Left lung (tissue), 10 donors: ENCODE data around the gene CYP3A4. TPM values are rescaled to one million over a fixed set of nuclear protein-coding genes. Genes with fewer than 3 reads are reported as not detected.
"Not testable (repeated sequence)": the region's sequence is repeated elsewhere in the genome, so short reads cannot be mapped to it uniquely, and the experiment has no call there.

Source experiments
- ATAC-seq: fragments of 200-7000 bp; cut with Tn5 transposase; one replicate; pipeline ENCODE4 v1.9.1; 2020; ENCODE audit warnings: moderate library complexity
- DNase-seq, 4 donors: peaks; one replicate each; pipeline ENCODE4 v3.0.0-alpha.2; 2013 to 2020
- H3K27ac ChIP-seq, 2 donors: fragments of 200-600 bp; sonication (generic) in 1 of 2; one replicate each; pipeline versions ENCODE4 v1.5.0 to v1.8.0; 2020 to 2021
- H3K27me3 ChIP-seq, 2 donors: fragments of 200-600 bp; sonication (generic) in 1 of 2; one replicate each; pipeline versions ENCODE4 v1.5.0 to v1.8.0; 2020 to 2021
- H3K36me3 ChIP-seq, 2 donors: fragments of 200-600 bp; sonication (generic) in 1 of 2; one replicate each; pipeline versions ENCODE4 v1.5.0 to v1.8.0; 2020 to 2021
- H3K4me1 ChIP-seq, 2 donors: fragments of 200-600 bp; one replicate each; pipeline ENCODE4 v1.8.0; 2021
- H3K4me3 ChIP-seq, 2 donors: fragments of 200-600 bp; sonication (generic) in 1 of 2; one replicate each; pipeline versions ENCODE4 v1.5.0 to v1.8.0; 2020 to 2021; ENCODE audit warnings: mild to moderate bottlenecking in 1 of 2
- H3K9me3 ChIP-seq, 2 donors: fragments of 200-600 bp; sonication (generic) in 1 of 2; one replicate each; pipeline versions ENCODE4 v1.5.0 to v1.8.0; 2020 to 2021
- intact Hi-C, 2 donors: fragments of 100-400 bp; cut with DNase I; formaldehyde crosslinking; loops; one replicate each; pipeline versions ENCODE4 v1.11.2 to v1.14.2; 2022
- polyA plus RNA-seq, 6 donors: library from polyadenylated mRNA; unstranded; fragments of 120-200 nt; gene quantifications; one replicate each; pipeline ENCODE4 v1.2.1, GENCODE V29; 2013; ENCODE audit not compliant: insufficient read length in 6 of 6
- total RNA-seq, 2 donors: library from RNA; stranded (reverse); fragmentation: NEBNext Ultra II Directional; extraction: Animal tissue kit (Norgen Biotek cat#: 25700); gene quantifications; one replicate each; pipeline ENCODE4 v1.2.1, GENCODE V29; 2021
- TF ChIP-seq, protein P1 (sequence below), 2 donors: fragments of 200-600 bp; sonication (generic) in 1 of 2; IDR thresholded peaks; one replicate each; pipeline versions ENCODE4 v1.5.0 to v1.8.0; 2021; ENCODE audit warnings: antibody characterized with exemption in 2 of 2
- donor health status: DM: no; HTN: yes; CAD: no.
- donor health status: DM: no; HTN: no; CAD: no.

Gene CYP3A4
- total and polyA plus RNA-seq, 8 donors: 0.17 to 0.39 (median 0.25) TPM; not detected in 2

GRCh38 chr7:99728615-99729014, 55.4 kb downstream of the CYP3A4 start:
- ATAC-seq (no peak), DNase-seq (peak in 1 of 4 donors; percentile 26)
- Histone ChIP-seq H3K27me3 (no peaks in the 10 kb centered on the region), H3K36me3 (no peaks in the 10 kb centered on the region), H3K4me1 (peaks cover 0 to 8% of the 10 kb centered on the region in 2 donors), H3K9me3 (no peaks in the 10 kb centered on the region), H3K4me3 (no peak overlapping the region), H3K27ac (no peak overlapping the region)
- intact Hi-C loops: no loop called here
- TF ChIP-seq, protein P1, sequence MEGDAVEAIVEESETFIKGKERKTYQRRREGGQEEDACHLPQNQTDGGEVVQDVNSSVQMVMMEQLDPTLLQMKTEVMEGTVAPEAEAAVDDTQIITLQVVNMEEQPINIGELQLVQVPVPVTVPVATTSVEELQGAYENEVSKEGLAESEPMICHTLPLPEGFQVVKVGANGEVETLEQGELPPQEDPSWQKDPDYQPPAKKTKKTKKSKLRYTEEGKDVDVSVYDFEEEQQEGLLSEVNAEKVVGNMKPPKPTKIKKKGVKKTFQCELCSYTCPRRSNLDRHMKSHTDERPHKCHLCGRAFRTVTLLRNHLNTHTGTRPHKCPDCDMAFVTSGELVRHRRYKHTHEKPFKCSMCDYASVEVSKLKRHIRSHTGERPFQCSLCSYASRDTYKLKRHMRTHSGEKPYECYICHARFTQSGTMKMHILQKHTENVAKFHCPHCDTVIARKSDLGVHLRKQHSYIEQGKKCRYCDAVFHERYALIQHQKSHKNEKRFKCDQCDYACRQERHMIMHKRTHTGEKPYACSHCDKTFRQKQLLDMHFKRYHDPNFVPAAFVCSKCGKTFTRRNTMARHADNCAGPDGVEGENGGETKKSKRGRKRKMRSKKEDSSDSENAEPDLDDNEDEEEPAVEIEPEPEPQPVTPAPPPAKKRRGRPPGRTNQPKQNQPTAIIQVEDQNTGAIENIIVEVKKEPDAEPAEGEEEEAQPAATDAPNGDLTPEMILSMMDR (IDR thresholded peaks at IDR 0.05): no peak

- H3K27me3 ChIP-seq, ATAC-seq, intact Hi-C loops, H3K4me1 ChIP-seq, H3K4me3 ChIP-seq, H3K27ac ChIP-seq, H3K9me3 ChIP-seq, H3K36me3 ChIP-seq, DNase-seq: not testable (repeated sequence)
Observed at GRCh38 chr7:99723201-99723600, 60.8 kb downstream of the CYP3A4 start.

- no peaks in the 10 kb centered on the region for H3K36me3 ChIP-seq
- DNase-seq (peak in 2 of 4 donors; percentile 54 to 63), ATAC-seq (no peak)
- no peak overlapping the region for H3K4me3 ChIP-seq
- no peak overlapping the region for H3K27ac ChIP-seq
- no peaks in the 10 kb centered on the region for H3K27me3 ChIP-seq
- H3K9me3 ChIP-seq: no peaks in the 10 kb centered on the region
- TF ChIP-seq, protein P1 (IDR thresholded peaks at IDR 0.05): no peak
- H3K4me1 ChIP-seq: peaks cover 0 to 6% of the 10 kb centered on the region in 2 donors
- intact Hi-C loops: no loop called here
Observed at GRCh38 chr7:99720800-99721595, 63.0 kb downstream of the CYP3A4 start.

DNA sequence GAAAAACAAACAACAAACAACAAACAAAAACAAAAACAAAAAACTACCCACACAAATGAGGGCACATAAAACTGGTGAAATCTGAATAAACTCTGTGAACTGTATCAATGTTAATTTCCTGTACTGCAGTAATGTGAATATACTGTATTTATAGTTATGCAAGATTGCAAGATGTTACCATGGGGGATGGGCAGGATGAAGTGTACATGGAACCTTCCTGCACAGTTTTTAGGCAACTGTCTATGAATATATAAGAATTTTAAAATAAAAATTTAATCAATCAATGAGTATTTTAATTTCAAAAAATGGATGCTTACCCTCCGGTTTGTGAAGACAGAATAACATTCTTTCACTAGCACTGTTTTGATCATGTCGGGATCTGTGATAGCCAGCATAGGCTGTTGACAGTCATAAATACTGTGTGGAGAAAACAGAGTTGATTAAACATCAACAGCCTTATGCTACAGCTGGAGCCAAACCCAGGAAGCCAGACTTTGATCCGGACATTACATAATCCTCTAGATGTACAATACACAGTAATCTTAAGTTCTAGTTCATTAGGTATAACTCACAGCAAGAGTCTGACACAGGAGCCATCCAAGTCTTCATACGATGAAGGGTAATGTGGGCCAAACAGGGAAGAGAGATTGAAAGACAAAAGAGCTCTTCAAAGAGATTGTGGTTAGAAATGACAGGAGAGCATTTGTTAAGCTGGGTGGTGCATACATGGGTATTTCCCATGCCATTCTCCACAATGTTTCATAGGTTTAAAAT, 63.8 kb downstream of the CYP3A4 start:
- H3K27me3 ChIP-seq: no peaks in the 10 kb centered on the region
- no peak overlapping the region for H3K4me3 ChIP-seq
- H3K27ac ChIP-seq: no peak overlapping the region
- peak in 2 of 4 donors; percentile 32 to 51 for DNase-seq
- ATAC-seq: no peak
- no peaks in the 10 kb centered on the region for H3K36me3 ChIP-seq
- TF ChIP-seq, protein P1 (IDR thresholded peaks at IDR 0.05): no peak
- H3K9me3 ChIP-seq: no peaks in the 10 kb centered on the region
- H3K4me1 ChIP-seq: peaks cover 0 to 6% of the 10 kb centered on the region in 2 donors
- intact Hi-C loops: no loop called here

- TF ChIP-seq, protein P1 (IDR thresholded peaks at IDR 0.05): no peak
- ATAC-seq (no peak), DNase-seq (no peak)
- Histone ChIP-seq H3K36me3 (no peaks in the 10 kb centered on the region), H3K4me3 (no peak overlapping the region), H3K4me1 (no peaks in the 10 kb centered on the region), H3K9me3 (no peaks in the 10 kb centered on the region), H3K27ac (no peak overlapping the region), H3K27me3 (no peaks in the 10 kb centered on the region)
- intact Hi-C loops: no loop called here
Observed at GRCh38 chr7:99713995-99714570, 69.9 kb downstream of the CYP3A4 start.
